Choroid plexus epithelial cell (primary cell): ENCODE results near the gene RASD2.

ENCODE experiments used
- DNase-seq: peaks from one replicate; pipeline ENCODE4 v3.0.0-alpha.2; 2010; ENCODE audit warnings: low read depth
- H3K4me3 ChIP-seq: 2 replicates; pipeline ENCODE4 v1.5.1; 2011; ENCODE audit warnings: low read depth, mild to moderate bottlenecking, control low read depth, low read length, moderate library complexity
- TF ChIP-seq, protein P1 (sequence below): conservative IDR thresholded peaks from 2 replicates; pipeline ENCODE4 v1.5.1; 2011; ENCODE audit warnings: low read depth, mild to moderate bottlenecking, control low read depth, inconsistent platforms, low read length, moderate library complexity

RASD2 gene

GRCh38 chr22:35533365-35534029, 7.1 kb upstream of the RASD2 start:
- H3K4me3 ChIP-seq: no peak overlapping the region
- TF ChIP-seq, protein P1, sequence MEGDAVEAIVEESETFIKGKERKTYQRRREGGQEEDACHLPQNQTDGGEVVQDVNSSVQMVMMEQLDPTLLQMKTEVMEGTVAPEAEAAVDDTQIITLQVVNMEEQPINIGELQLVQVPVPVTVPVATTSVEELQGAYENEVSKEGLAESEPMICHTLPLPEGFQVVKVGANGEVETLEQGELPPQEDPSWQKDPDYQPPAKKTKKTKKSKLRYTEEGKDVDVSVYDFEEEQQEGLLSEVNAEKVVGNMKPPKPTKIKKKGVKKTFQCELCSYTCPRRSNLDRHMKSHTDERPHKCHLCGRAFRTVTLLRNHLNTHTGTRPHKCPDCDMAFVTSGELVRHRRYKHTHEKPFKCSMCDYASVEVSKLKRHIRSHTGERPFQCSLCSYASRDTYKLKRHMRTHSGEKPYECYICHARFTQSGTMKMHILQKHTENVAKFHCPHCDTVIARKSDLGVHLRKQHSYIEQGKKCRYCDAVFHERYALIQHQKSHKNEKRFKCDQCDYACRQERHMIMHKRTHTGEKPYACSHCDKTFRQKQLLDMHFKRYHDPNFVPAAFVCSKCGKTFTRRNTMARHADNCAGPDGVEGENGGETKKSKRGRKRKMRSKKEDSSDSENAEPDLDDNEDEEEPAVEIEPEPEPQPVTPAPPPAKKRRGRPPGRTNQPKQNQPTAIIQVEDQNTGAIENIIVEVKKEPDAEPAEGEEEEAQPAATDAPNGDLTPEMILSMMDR: no peak
- DNase-seq: no peak

DNA sequence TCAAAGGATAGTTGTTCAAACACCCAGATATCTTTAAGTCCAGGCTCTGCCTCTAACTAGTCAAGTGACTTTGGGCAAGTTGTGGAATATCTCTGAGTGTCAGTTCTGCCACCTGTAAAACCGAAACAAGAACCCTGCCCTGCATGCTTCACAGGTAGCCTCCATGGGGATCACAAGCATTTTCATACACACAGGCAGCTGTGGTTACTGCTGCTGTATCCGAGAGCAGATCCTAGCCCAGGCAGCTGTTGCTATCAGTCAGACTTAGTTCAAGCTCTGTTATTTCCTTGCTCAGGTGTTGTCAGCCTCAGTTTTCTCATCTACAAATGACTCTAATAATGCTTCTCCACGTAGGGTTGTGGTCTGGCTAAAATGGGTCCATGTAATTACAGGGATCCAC, 6.5 kb upstream of the RASD2 start:
- TF ChIP-seq, protein P1: no peak
- DNase-seq: no peak
- H3K4me3 ChIP-seq: no peak overlapping the region

DNA sequence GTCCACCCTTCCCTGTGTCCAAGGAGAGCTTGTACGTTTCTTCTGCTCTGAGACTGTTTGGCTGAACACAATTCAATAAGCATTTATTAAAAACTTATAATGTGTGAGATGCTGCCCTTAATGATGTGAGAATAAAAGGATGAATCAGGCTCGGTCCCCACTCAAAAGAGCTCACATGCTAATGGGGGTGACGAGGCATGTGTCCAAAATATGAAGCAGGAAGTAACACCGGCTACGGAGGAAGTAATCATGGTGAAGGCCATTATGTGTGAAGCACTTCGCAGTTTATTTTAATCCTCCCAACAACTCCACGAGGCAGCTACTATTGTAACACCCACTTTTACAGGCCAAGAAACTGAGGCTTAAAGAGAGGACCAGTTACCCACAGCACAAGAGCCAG, 3.4 kb upstream of the RASD2 start:
- no peak for DNase-seq
- H3K4me3 ChIP-seq: no peak overlapping the region
- TF ChIP-seq, protein P1: no peak

- no peak overlapping the region for H3K4me3 ChIP-seq
- DNase-seq: peak; percentile 27
- TF ChIP-seq, protein P1: peak; percentile 72
Observed at GRCh38 chr22:35538801-35539321, 1.8 kb upstream of the RASD2 start.

DNA sequence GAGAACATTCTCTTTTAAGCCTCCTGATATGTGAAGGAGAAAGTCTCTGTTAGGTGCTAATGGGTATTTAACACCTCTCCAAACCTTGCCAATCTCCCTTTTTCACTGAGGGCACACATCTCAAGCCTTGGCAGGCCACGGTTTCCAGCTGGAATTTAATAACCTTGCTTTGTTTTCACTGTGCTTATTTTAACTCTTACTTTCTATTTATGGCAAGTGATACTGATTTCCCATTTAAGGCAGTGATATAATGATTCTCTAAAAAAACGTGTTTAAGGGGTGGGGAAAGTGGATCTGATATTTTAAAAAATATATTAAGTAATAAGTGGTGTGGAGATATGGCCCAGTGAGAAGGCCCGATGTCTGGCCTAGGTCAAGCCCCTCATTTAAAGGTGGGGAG, 1.1 kb upstream of the RASD2 start:
- TF ChIP-seq, protein P1: no peak
- no peak overlapping the region for H3K4me3 ChIP-seq
- no peak for DNase-seq

- TF ChIP-seq, protein P1: no peak
- DNase-seq: peak; percentile 35
- peak overlapping the region; percentile 54 for H3K4me3 ChIP-seq
Observed at GRCh38 chr22:35539910-35540594, 579 bp upstream of the RASD2 start.
